GM06990 (cell line): ENCODE measurements around the gene TNFRSF1B.

ENCODE experiments used
- DNase-seq: peaks from one replicate; pipeline ENCODE4 v3.0.0-alpha.2; 2011; ENCODE audit not compliant: insufficient read length; ENCODE audit errors: extremely low read depth
- H3K27me3 ChIP-seq: replicated peaks from 2 replicates; pipeline ENCODE4 v1.6.0; 2011; ENCODE audit warnings: low read length; ENCODE audit not compliant: control insufficient read depth, insufficient read depth
- H3K36me3 ChIP-seq: 2 replicates; pipeline ENCODE4 v1.5.1; 2011; ENCODE audit warnings: low read length; ENCODE audit not compliant: control insufficient read depth, insufficient read depth
- H3K4me3 ChIP-seq: replicated peaks from 2 replicates; pipeline ENCODE4 v1.5.1; 2011; ENCODE audit warnings: low read depth, mild to moderate bottlenecking, control low read depth, low read length
- TF ChIP-seq, protein P1 (sequence below): IDR thresholded peaks from 2 replicates; pipeline ENCODE4 v1.5.1; 2011; ENCODE audit warnings: low read length, control low read depth, mild to moderate bottlenecking, inconsistent platforms; ENCODE audit not compliant: insufficient read depth, poor library complexity, severe bottlenecking

Gene TNFRSF1B

DNA sequence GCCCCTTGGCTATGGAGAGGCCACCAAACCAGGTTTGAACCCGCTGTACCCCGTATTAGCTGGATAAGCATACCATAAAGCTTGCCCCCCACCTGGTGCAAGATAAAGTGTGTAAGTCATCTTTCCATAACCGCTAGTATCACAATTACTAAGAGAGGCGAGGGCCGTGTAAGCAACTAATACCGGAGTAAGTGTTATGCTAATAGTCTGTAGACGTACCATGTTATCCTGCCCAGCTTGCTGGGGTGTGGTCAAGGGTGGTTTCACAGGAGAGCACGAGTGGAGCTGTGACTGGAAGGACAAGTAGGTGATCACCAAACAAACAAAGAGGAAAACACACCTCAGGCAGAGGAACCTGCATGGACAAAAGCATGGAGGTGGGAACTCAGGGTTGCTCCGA lies 3.6 kb upstream of the TNFRSF1B start:
- Histone ChIP-seq H3K4me3 (no peak overlapping the region), H3K27me3 (no peaks in the 10 kb centered on the region), H3K36me3 (no peaks in the 10 kb centered on the region)
- DNase-seq, result peak; percentile 46
- TF ChIP-seq, protein P1, sequence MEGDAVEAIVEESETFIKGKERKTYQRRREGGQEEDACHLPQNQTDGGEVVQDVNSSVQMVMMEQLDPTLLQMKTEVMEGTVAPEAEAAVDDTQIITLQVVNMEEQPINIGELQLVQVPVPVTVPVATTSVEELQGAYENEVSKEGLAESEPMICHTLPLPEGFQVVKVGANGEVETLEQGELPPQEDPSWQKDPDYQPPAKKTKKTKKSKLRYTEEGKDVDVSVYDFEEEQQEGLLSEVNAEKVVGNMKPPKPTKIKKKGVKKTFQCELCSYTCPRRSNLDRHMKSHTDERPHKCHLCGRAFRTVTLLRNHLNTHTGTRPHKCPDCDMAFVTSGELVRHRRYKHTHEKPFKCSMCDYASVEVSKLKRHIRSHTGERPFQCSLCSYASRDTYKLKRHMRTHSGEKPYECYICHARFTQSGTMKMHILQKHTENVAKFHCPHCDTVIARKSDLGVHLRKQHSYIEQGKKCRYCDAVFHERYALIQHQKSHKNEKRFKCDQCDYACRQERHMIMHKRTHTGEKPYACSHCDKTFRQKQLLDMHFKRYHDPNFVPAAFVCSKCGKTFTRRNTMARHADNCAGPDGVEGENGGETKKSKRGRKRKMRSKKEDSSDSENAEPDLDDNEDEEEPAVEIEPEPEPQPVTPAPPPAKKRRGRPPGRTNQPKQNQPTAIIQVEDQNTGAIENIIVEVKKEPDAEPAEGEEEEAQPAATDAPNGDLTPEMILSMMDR, result no peak

DNA sequence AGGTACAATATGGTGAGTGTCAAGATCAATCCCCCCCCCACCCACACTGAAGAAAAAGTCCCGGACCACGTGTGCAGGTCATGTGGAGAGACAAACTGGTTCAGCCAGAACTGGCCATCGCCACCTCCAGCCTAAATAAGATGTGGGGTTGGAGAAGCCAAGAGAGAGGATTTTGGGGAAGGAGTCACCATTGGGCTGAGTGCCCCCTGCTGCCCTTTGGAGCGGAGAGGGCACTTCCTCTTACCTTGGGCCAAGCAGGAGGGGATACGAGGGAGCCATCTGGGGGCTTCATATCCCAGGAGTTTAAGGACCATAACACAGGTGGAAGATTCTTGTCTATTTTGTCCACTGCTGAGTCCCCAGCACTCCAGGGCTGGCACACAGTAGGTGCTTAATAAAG lies 2.6 kb upstream of the TNFRSF1B start:
- no peaks in the 10 kb centered on the region for H3K27me3 ChIP-seq
- H3K36me3 ChIP-seq, result no peaks in the 10 kb centered on the region
- TF ChIP-seq, protein P1, result no peak
- no peak overlapping the region for H3K4me3 ChIP-seq
- no peak for DNase-seq

DNA sequence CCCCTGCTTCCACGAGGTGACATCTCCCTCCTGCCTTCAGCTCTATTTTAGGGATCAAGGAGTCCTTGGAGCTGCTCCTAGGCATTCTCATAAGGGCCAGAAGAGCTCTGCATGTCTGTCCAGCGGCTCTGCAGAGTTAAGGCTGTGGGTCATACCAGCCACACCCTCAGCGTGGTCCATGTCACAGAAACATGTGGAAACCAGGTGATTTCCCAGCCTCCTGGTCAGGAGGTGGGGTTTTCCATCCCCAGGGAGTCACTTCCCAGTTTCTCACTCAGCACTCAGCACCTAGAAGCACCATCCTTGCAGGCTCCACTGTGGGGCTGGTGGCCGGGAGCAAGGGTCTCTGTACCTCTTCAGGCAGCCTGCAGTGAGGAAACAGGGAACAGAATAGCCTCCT lies 1.4 kb upstream of the TNFRSF1B start:
- TF ChIP-seq, protein P1, result no peak
- DNase-seq, result no peak
- Histone ChIP-seq H3K27me3 (no peaks in the 10 kb centered on the region), H3K4me3 (no peak overlapping the region), H3K36me3 (peaks cover 5% of the 10 kb centered on the region; the same call in 1 of the 2 replicates)

DNA sequence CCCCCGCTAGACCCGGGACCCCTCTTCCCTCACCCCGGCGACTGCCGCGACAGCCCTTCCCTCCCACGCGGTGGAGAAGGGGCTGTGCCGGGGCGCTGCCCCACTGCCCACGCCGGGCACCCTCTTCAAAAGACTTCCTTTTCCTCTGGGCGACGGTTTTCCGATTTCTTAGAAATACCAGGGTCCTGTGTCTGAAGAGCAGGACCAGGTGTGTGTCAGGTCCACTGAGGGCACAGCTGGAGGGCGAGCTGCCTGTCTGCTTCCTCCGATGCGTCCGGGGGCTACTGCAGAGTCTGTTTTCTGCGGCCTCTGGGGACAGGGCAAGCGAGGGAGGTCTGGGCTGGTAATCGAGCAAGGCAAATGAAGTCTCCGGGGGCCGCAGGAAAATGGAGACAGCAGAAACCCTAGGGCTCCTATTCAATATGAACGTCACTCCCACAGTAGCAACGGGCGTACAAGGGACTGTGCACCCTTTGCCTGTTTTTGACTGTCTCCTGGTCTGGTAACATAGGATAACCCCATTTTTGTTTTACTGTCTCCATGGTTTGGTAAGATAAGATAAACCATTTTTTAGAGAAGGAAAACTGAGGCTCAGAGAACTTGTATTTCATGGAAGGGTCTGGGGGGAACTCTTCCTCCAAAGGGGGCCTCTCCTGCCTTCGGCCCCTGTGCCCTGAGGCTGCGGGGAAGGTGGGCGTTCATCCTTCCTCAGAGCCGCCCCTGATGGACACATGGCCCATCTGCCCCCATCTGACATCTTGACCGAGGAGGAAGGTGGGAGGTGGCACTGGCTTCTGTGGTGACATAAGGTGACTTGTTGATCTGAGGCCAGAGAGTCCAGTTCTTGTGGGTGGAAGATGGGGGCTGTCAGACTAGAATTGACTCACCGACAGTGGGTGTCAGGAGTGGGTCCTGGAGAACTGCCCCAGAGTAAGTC lies 970 bp downstream of the TNFRSF1B start:
- no peaks in the 10 kb centered on the region for H3K27me3 ChIP-seq
- peak overlapping the region; percentile 68 for H3K4me3 ChIP-seq
- peaks cover 5% of the 10 kb centered on the region; the same call in 1 of the 2 replicates for H3K36me3 ChIP-seq
- no peak for DNase-seq
- TF ChIP-seq, protein P1, result no peak

DNA sequence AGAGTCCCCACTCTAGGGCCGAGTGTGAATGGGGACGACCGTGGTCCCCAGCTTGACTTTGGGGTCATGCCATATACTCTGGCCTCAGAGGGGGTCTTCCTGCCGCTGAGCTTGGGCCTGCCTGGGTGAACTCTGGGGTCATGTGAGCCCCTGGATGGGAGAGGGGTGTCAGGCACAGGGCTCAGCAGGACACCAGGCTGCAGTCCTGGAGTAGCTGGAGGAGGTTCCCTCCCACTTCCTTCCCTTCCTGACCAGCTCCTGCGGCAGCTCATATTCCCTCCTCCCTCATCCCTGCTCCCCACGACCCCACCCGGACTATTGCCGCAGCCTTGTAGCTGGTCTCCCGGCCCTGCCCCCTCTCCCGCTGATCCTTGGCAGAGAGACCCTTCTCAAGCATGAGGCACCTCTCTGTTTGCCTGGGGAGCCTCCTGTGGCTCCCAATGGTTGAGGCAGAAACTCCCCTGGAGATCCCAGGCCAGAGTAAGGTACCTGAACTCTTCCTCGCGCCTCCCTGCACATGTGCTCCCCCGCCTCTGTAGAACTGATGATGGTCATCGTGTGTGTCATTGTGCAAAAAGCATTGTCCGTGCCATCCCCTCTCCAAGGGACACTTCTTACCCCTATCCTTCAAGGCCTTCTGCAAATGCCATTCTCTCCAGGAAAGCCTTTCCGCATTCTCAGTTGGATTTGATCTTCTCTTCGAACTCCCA lies 1.8 kb downstream of the TNFRSF1B start:
- Histone ChIP-seq H3K4me3 (peak overlapping the region; percentile 68), H3K27me3 (no peaks in the 10 kb centered on the region), H3K36me3 (peaks cover 5% of the 10 kb centered on the region; the same call in 1 of the 2 replicates)
- no peak for DNase-seq
- TF ChIP-seq, protein P1, result no peak
